Liver (tissue), 3 donors: ENCODE data around the gene MAPK7.

ENCODE experiments used
- EGR1 ChIP-seq, 2 donors: IDR thresholded peaks; 2 replicates each; pipeline ENCODE4 v1.6.1; 2016 to 2018; ENCODE audit warnings: antibody characterized with exemption in 2 of 2, low read depth in 2 of 2
- FOXA1 ChIP-seq: IDR thresholded peaks from 2 replicates; pipeline ENCODE4 v1.6.1; 2016; ENCODE audit warnings: antibody characterized with exemption
- GABPA ChIP-seq, 2 donors: IDR thresholded peaks in 1 of 2; conservative IDR thresholded peaks in 1 of 2; 2 replicates each; pipeline ENCODE4 v1.6.1; 2016; ENCODE audit warnings: antibody characterized with exemption in 2 of 2, mild to moderate bottlenecking in 1 of 2, moderate library complexity in 1 of 2
- JUND ChIP-seq, 2 donors: IDR thresholded peaks; 2 replicates each; pipeline ENCODE4 v1.6.1; 2016; ENCODE audit warnings: antibody characterized with exemption in 2 of 2
- RAD21 ChIP-seq, 2 donors: IDR thresholded peaks; 2 replicates each; pipeline ENCODE4 v1.6.1; 2016; ENCODE audit warnings: antibody characterized with exemption in 2 of 2, mild to moderate bottlenecking in 2 of 2
- SP1 ChIP-seq: IDR thresholded peaks from 2 replicates; pipeline ENCODE4 v1.6.1; 2018; ENCODE audit warnings: antibody characterized with exemption, mild to moderate bottlenecking
- YY1 ChIP-seq: IDR thresholded peaks from 2 replicates; pipeline ENCODE4 v1.6.1; 2016; ENCODE audit warnings: antibody characterized with exemption, mild to moderate bottlenecking
- TF ChIP-seq, protein P1 (sequence below): fragments of 150-350 bp; IDR thresholded peaks from 2 replicates; pipeline ENCODE4 v1.5.1; 2017; ENCODE audit warnings: improper control_type of control experiment, low read depth, low read length; ENCODE audit not compliant: missing input control
- TF ChIP-seq, protein P2 (sequence below): IDR thresholded peaks from 2 replicates; pipeline ENCODE4 v1.6.1; 2016; ENCODE audit warnings: antibody characterized with exemption
- TF ChIP-seq, protein P3 (sequence below): IDR thresholded peaks from 2 replicates; pipeline ENCODE4 v1.6.1; 2016; ENCODE audit warnings: antibody characterized with exemption, mild to moderate bottlenecking
- TF ChIP-seq, protein P4 (sequence below): IDR thresholded peaks from 2 replicates; pipeline ENCODE4 v1.6.1; 2016; ENCODE audit warnings: antibody characterized with exemption
- TF ChIP-seq, protein P5 (sequence below): IDR thresholded peaks from 2 replicates; pipeline ENCODE4 v1.6.1; 2016; ENCODE audit warnings: antibody characterized with exemption
- donor health status: healthy.
- donor health status: healthy.

DNA sequence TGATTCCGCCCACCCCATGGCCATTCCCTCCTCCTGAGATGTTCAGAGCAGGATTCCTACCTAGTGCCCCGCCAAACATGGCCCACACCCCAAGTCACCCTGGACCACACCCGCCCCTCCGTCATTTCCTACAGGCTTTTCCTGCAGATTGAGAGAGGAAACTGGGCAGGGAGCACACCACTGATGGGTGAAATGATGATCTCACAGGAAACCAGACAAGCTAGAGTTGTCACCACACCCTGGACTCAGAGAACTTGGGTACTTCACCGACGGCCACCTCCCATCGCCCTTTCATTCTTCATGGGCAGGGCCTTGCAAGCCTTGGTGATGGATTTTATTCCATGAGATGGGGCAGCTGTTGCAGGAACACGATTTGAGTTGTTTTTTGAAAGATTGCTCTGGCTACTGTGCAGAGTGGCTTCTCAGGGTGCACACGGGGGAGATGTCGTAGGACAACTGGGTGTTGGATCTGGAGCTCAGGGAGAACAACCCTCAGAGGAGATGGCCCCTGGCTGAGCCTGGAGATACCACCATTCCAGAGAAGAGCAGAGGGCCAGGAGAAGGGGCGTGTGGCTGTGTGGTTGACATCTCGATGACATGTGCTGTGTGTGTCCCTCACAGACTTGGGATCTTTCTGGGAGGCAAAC, 8.3 kb upstream of the MAPK7 start:
- TF ChIP-seq, protein P1, sequence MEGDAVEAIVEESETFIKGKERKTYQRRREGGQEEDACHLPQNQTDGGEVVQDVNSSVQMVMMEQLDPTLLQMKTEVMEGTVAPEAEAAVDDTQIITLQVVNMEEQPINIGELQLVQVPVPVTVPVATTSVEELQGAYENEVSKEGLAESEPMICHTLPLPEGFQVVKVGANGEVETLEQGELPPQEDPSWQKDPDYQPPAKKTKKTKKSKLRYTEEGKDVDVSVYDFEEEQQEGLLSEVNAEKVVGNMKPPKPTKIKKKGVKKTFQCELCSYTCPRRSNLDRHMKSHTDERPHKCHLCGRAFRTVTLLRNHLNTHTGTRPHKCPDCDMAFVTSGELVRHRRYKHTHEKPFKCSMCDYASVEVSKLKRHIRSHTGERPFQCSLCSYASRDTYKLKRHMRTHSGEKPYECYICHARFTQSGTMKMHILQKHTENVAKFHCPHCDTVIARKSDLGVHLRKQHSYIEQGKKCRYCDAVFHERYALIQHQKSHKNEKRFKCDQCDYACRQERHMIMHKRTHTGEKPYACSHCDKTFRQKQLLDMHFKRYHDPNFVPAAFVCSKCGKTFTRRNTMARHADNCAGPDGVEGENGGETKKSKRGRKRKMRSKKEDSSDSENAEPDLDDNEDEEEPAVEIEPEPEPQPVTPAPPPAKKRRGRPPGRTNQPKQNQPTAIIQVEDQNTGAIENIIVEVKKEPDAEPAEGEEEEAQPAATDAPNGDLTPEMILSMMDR: no peak
- TF ChIP-seq, protein P2, sequence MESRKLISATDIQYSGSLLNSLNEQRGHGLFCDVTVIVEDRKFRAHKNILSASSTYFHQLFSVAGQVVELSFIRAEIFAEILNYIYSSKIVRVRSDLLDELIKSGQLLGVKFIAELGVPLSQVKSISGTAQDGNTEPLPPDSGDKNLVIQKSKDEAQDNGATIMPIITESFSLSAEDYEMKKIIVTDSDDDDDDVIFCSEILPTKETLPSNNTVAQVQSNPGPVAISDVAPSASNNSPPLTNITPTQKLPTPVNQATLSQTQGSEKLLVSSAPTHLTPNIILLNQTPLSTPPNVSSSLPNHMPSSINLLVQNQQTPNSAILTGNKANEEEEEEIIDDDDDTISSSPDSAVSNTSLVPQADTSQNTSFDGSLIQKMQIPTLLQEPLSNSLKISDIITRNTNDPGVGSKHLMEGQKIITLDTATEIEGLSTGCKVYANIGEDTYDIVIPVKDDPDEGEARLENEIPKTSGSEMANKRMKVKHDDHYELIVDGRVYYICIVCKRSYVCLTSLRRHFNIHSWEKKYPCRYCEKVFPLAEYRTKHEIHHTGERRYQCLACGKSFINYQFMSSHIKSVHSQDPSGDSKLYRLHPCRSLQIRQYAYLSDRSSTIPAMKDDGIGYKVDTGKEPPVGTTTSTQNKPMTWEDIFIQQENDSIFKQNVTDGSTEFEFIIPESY: no peak
- TF ChIP-seq, protein P3, sequence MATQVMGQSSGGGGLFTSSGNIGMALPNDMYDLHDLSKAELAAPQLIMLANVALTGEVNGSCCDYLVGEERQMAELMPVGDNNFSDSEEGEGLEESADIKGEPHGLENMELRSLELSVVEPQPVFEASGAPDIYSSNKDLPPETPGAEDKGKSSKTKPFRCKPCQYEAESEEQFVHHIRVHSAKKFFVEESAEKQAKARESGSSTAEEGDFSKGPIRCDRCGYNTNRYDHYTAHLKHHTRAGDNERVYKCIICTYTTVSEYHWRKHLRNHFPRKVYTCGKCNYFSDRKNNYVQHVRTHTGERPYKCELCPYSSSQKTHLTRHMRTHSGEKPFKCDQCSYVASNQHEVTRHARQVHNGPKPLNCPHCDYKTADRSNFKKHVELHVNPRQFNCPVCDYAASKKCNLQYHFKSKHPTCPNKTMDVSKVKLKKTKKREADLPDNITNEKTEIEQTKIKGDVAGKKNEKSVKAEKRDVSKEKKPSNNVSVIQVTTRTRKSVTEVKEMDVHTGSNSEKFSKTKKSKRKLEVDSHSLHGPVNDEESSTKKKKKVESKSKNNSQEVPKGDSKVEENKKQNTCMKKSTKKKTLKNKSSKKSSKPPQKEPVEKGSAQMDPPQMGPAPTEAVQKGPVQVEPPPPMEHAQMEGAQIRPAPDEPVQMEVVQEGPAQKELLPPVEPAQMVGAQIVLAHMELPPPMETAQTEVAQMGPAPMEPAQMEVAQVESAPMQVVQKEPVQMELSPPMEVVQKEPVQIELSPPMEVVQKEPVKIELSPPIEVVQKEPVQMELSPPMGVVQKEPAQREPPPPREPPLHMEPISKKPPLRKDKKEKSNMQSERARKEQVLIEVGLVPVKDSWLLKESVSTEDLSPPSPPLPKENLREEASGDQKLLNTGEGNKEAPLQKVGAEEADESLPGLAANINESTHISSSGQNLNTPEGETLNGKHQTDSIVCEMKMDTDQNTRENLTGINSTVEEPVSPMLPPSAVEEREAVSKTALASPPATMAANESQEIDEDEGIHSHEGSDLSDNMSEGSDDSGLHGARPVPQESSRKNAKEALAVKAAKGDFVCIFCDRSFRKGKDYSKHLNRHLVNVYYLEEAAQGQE: no peak
- no peak for TF ChIP-seq JUND (IDR thresholded peaks at IDR 0.05)
- TF ChIP-seq YY1: no peak
- TF ChIP-seq, protein P4, sequence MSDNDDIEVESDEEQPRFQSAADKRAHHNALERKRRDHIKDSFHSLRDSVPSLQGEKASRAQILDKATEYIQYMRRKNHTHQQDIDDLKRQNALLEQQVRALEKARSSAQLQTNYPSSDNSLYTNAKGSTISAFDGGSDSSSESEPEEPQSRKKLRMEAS: no peak
- TF ChIP-seq SP1: no peak
- TF ChIP-seq RAD21 (IDR thresholded peaks at IDR 0.05): no peak
- no peak for TF ChIP-seq EGR1 (IDR thresholded peaks at IDR 0.05; ENCODE audit: low read depth in 2 of 2)
- TF ChIP-seq GABPA (IDR thresholded peaks at IDR 0.05 in 1 of 2, conservative IDR thresholded peaks at IDR 0.05 in 1 of 2): no peak
- TF ChIP-seq FOXA1: no peak
- TF ChIP-seq, protein P5, sequence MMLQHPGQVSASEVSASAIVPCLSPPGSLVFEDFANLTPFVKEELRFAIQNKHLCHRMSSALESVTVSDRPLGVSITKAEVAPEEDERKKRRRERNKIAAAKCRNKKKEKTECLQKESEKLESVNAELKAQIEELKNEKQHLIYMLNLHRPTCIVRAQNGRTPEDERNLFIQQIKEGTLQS: no peak
